CD4-positive, alpha-beta T cell treated with Interleukin-1 beta for 1 hour (primary cell): ENCODE results near the gene MEAK7.

Source experiments
- DNase-seq, 2 donors: peaks; one replicate each; pipeline ENCODE4 v3.0.0-alpha.2; 2020 to 2022

The MEAK7 gene, protein sequence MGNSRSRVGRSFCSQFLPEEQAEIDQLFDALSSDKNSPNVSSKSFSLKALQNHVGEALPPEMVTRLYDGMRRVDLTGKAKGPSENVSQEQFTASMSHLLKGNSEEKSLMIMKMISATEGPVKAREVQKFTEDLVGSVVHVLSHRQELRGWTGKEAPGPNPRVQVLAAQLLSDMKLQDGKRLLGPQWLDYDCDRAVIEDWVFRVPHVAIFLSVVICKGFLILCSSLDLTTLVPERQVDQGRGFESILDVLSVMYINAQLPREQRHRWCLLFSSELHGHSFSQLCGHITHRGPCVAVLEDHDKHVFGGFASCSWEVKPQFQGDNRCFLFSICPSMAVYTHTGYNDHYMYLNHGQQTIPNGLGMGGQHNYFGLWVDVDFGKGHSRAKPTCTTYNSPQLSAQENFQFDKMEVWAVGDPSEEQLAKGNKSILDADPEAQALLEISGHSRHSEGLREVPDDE

DNA sequence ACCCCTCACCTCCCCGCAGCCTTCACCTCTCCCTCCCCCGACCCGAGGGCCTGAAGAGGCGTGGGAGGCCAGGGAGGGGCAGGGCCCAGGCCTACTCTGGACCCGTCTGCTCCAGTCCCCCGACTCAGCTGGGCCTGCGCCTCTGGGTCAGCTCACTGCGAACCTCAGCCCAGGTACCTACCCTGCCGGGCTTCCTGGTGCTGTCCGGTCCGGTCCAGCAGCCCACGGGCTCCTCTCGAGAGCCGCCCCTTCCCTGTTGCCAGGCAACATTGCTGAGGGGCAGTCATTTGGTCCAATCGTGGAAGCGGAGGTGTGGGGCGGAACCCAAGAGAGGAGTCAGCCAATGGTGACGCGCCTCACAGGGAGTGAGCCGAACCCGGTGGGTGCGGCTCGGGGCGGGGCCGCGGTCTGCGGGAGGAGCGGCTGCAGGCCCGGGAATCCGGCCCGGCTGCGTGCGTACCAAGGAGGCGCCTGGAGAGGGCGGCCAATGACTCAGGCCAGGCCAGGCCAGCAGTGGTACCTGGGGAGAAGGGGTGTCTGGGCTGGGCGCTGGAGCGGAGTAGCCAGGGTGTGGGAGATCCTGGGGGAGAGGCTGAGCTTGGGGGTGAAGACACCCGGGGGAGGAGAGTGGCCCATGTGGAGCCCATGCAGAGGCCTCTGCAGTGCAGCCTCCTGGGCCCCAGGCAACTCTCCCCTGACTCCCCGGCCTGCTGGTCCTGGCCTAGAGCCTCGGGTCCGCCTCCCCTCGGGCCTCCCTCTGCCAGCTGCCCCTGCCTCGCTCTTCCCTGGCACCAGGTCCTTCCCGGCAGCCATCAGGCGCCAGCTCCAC is at the start of gene MEAK7:
Gene MEAK7 (minus strand): TSS at position 240 of the 829 bp plus-strand sequence. CDS start 6,573 bp downstream, outside the sequence.
- DNase-seq = peak; percentile 96 to 98

DNA sequence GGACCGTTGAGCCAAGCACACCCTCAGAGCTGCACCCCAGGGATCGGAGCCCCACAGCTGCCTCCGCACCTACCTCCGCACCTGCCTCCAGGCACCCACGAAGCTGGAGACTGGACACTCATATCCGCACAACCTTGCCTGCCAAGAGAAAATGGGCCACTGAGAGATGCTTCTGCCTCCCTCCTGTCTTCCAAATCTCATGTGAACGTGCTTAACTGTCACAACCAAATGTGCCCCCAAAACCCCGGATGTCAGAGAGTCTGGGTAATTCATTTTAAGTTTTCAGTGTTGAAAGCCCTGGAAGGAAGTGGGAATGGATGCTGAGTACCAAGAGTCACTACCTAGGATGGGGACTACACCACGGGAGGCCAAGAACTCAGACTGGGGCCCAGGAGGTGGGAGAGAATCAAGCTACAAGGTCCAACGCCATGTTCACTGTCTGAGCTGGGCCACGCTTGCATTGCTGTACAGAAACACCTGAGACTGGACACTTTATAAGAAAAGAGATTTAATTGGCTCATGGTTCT is 49.5 kb upstream of the MEAK7 start:
- DNase-seq = peak; percentile 28 to 68

DNA sequence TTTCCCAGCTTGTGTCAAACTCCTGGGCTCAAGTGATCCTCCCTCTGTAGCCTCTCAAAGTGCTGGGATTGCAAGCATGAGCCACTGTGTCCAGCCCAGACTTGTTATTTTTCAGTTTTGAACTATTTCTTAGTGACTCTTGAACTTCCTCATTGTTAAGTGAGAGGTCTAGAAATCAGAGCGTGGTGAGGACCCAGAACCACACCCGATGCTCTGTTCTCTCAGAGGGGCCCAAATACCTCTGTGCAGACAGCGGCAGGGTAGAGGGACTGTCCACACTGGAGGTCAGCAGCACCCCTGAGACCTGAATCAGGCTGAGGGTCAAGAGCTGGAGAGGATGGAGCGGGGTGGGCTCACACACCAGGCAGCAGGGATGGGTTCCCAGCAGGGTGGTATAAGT is 47.7 kb upstream of the MEAK7 start:
- no peak for DNase-seq

DNA sequence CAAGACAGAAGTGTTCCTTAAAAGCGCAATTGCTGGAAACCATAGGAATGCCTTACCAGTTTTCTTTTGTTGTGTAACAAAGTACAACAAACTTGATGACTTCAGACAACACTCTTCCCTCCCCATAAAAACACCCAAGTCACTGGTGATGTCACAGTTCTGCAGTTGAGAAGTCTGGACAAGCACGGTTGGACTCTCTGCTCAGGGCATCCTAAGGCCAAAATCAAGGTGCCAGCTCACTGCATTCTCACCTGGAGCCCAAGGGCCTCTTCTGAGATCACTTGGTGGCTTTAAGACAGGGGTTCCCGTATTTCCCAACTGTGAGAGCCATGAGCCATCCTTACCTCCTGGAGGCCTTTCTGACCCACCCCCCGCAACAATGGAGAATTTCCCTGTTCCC is 45.6 kb upstream of the MEAK7 start:
- no peak for DNase-seq

DNA sequence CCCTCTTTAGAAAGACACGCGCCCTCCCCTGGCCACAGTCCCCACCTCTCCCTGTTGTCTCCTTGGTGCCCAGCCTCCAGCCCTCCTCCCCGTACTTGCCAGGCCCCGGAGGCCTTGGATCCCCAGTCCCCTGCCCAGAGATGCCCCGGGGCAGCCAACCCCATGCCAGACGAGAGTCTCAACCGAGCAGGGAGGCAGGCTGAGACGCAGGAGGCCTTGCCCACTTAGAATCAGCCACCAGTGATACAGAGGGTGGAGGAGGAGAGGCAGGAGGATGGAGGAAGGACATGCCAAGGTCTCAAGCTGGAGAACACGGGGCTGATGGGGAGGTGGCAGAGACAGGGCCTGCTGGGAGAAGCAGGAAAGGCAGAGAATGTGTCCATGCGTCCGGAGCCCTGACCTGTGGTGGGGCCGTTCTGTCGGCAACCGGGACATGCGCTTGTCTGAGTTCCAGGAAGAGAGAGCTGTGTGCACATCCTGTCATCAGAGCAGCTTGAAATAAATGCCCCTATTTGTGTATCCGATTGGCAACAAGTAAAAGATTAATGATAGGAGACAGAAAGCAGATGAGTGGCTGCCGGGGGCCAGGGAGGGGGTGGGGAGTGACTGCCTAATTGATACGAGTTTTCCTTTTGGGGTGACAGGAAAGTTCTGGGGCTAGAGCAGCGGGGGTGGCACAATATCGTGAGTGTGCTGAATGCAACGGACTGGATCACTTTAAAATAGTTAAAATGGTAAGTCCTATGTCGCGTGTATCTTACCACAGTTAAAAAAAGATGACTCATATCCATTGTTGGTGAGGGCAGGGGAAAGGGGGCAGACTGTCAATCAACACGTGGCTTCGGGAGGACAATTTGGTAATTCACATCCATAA is 44.7 kb upstream of the MEAK7 start:
- peak; percentile 21 to 66 for DNase-seq

DNA sequence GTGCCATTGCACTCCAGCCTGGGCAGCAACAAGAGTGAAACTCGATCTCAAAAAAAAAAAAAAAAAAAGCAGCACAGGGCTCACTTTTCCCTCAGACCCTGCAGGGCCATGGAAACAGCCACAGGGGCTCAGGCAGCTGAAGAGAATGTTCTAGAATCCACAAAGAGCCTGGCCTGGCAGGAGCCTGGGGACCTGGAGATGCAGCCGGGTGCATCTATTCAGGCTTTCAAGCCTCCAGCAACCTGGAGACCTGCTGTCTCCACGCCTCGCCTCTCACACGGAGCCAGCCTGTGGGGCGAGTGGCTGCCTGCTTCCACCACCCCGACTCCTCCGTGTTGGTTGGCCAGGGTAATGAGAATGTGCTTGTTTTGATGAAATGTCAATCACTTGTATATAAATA is 44.0 kb upstream of the MEAK7 start:
- no peak for DNase-seq

DNA sequence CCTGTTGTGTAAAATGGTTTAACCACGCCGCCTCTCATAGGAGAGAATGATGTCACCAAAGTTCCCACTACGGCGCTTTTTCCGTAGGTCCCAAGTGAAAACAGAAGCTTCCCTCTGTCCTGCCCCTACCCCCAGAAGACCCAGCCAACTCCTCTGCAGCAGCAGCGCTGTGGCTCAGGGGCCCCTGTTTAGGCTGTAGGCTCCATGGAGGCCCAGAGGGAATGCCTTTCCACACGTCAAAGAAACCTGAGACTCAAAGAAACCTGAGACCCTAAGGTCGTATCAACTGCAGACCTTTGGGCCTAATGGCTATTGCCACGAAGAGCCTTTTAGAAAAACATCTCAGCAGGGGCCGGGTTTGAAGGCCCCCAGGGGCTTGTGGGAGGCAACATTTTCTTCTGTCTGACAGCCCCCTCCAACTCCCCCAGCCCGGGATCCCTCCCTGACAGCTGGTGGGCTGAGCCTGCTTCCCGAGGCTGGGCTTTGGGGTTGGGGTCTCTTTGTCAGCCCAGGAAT is 43.1 kb upstream of the MEAK7 start:
- no peak for DNase-seq

DNA sequence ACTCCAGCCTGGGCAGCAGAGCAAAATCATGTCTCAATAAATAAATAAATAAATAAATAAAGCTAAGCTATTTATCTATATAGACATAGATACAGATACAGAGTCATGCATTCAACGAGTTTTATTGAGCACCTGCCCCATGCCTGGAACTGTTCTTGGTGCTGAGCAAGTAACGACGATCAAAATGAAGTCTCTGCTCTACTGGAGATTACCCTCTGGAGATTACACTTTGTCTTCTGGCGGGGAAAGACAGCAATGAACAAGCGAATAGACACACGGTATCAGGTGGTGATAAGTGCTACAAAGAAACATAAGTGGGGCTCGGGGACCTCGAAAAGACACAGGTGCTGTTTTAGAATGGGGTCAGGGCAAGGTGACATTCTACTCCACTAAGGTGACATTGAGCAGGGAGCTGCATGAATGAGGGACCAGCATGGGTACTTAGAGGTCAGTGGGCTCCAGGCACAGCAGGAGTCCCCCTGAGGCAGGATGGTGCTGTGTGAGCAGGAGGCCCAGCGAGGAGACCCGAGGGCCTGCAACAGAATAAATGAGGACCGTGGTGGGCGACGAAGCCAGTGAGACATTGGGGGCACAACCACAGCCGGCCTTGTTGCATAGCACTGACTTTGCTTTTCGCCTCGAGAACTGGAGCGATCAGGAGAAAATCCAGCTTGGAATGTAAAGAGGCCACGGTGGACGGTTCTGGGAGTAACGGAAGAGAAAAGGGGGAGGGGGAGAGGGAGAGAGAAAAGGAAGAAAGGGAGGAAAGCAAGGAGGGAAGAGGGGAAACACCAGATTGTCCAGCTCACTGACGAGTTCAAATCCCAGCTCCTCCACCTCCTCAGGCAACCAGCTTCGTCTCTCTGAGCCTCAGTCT is 42.4 kb upstream of the MEAK7 start:
- DNase-seq = no peak

DNA sequence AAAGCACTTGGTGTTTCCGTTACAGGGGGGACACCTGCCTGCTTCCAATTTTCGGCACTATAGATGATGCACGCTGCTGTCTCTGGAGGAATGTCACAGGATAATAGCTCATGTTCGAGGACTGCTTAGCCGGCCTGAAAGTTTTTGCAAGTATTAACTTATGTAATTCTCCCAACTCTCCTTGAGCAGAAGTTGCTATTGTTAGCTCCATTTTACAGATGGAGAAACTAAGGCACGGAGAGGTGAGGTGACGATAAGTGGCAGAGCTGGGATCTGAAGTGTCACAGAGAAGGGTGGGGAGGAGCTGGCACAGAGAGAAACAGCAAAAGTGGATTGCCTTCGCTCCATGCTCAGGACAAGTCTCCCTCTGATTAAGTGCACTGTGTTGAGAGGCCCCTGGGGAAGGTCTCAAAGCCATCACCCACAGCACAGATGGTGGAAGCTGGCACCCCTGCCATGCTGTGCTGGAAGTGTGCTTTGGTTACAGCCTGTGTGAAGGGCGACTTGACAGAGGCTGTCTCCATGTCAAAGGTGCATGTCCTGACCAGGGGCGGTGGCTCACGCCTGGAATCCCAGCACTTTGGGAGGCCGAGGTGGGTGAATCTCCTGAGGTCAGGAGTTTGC is 40.8 kb upstream of the MEAK7 start:
- no peak for DNase-seq

DNA sequence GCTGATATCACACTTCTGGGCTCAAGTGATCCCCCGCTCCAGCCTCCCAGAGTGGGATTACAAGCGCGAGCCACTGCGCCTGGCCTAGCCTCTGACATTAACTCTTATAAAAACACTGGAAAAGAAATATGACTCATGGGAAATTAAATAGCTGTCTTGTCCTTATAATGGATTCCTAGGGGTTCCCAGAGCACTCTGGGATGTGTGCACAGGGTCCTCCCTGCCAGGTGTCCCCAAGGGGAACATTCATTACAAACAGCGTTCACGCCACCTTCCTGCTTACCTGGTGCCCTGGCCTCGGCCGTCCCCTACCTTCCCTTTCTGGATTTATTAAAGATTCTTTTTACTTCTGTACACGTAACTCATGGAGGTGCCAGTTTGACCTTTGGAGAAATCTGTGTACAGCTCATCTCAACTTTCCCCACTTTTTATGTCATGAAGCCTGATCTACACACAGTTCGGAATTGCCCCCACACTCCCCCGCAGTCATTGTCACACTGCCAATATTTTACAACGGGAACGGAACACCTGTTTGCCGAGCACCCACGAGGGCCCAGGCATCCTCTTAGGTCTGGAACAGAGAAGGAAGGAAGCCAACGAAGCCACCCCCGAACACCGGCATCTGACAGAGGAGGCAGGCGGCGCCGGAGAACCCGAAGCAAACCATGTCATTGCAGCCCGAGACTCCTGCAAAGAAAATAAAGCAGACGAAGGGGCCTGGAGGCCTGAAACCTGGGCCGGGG is 39.7 kb upstream of the MEAK7 start:
- no peak for DNase-seq

DNA sequence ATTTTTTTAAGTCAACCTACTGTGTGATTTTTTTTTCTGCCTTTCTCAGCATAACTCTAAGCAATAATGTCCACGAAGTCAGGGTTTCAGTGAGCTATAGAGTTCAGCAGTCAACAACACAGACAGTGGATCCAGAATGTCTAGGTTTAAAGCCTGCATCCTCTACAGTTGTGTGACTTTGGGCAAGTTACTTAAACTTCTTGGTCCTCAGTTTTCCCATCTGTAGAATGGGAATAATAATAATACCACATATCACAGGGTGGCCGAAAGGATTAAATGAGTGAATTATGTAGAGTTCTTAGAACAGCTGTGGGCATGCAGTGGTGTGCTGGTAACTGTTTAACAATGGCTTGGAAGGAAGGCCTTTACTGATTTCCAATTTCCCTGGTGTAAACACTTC is 38.8 kb upstream of the MEAK7 start:
- no peak for DNase-seq

DNA sequence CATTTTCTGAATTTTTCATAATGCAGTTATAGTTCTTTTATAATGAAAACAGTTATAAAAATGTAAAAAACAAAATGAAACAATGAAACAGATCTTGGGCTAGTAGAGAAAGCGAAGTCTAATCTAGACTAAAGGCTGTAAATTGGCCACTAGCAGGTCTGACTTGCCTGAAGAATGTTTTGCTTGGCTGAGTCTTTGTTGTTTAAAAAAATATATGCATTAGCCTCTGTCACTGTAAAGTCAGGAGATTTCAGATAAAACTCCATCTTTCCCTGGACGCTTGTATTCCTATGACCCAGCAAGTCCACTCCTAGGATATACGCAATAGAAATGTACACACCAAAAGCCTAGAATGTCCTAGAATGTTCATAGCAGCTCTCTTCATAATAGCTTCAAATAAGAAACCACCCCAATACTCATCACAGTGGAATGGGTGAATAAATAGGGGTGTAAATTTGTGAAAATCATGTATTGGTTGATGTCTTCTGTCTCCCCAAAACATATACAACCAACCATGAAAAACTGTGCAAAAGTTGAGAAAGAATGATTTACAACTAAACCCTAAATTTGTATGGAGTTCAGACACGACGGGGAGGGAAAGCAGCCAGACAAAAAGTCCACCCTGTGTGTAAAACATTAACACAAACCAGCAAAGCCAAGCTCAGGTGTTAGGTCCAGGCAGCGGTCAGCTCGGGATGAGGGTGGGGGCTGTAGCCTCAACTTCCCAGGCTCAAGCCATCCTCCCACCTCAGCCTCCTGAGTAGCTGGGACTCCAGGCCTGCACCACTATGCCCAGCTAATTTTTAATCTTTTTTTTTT is 37.7 kb upstream of the MEAK7 start:
- no peak for DNase-seq

DNA sequence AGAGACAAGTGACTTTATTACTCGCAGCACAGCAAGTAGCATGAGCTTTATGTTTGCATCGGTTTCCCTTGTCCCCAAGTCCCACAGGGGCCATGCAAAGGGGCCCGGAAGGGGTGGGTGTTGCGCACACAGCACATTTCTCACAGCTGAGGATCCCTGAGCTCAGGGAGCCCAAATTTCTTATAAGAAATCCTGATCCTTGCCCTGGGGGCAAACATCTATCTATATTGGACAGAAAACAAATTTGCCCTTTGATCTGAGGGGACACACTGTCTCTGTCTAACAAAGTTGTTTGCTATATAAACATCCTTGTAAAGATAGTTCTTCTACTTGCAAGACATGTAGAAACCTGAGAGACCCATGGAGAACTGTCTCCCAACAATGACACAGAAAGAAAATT is 35.7 kb upstream of the MEAK7 start:
- DNase-seq = no peak

DNA sequence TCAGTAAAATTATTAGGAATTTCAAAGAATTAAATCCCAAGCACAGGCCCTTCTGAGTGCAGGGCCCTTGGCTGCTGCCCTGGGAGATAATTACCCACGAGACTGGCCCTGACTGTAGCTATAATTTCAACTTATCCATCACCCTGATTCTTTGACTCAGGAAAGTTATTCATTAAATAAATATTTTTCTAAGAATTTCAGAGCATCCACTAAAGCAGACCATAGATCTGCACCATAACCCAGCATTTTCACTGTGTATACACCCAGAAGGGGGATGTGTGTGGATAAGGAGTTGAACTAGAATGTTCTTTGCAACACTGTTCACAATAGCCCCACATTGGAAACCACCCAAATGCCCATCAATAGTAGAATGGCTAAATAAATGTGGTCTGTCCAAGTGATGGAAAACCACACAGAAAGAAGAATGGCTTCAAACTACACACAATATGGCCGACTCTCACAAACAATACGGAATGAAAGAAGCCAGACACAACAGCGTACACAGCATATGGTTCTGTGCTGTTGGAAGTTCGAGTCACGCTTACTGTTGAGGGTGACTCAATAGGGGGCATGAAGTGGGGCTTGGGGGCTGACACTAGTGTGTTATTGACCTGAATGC is 33.9 kb upstream of the MEAK7 start:
- no peak for DNase-seq

DNA sequence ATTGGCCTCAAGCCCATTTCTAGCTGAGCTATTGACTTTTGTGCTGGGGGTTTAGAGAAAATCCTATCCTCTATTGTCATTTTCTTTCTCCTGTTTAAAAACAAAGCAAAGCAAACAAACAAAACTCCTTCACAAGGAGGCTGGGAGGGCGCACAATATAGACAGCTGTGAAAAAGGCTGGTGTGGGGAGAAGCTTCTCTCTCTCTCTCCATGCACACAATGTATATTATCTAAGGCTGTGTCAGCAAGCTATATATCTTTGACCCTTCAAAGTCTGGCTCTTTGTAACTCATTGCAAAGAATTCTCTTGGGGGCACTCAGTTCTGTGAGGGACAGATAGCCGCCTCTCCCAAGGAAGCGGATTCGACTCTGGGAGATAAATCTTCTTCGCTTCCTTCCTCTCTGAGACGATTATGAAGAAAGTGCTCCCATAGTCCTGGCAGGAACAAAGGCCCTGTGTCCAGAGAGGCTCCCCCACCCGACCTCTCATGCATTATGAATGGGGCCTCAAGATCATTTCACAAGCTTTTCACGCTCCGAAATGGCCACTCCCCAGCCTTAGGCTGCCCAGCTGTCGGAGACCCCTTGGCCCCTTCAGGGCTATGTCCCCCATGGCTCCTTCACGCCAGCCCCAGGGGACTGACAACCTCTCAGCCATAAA is 33.2 kb upstream of the MEAK7 start:
- no peak for DNase-seq

DNA sequence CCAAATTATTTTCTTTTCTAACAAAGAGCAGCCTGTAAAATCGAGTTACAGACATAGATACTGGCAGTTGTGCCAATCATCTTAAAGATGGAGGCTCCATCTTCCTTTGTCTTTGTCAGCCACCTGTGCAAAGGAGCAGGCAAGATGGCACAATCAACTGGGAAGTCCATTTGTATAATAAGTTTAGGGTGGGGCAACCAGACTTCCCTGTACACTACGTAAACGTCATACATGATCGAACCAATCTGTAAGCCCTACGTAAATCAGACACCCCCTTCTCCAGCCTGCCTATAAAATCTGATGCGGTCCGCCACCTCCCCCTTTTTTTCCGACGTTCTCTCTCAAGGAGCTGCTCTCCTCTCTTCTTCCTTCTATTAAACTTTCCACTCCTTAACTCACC is 31.4 kb upstream of the MEAK7 start:
- no peak for DNase-seq

DNA sequence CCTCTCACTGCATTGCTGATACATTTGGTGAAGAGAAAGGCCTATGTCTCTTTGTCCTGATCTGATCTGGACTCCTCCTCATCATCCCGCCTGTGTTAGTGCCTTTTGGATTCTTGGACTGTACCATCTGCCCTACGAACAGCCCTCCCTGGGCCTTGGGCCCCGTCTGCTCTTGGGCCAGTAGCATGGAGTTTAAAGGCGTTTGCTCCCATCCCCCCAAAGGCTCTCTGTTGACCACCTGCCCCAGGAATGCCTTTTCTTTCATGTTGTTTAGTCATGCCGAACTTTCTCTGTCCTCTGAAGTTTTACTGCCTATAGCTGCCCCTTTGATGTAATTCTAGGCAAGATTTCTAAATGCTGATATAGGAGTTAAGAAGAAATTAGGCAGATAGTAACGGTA is 30.9 kb upstream of the MEAK7 start:
- DNase-seq = no peak

DNA sequence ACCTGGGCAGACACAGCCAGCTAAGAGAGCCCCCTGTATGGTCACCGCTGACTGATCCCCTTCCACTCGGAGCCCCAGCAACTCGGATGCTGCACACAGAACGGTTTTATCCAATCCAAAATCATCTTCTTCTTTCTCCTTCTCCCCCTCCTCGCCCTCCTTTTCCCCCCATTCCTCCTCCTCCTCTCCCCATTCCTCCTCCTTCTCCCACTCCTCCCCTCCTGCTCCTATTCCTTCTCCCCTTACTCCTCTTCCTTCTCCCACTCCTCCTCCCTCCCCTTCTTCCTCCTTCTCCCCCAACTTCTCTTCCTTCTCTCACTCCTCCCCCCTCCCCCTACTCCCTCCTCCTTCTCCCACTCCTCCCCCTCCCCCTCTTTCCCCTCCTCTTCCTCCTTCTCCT is 30.4 kb upstream of the MEAK7 start:
- DNase-seq = no peak
